Panc1 (cell line): Measurements from ENCODE around the gene USP50. TPM values are rescaled to one million over a fixed set of nuclear protein-coding genes. Genes with fewer than 3 reads are reported as not detected.

Experiments used
- ATAC-seq: fragments of 200-7000 bp; cut with Tn5 transposase; 2 replicates; pipeline ENCODE4 v1.9.1; 2020; ENCODE audit warnings: mild to moderate bottlenecking, moderate library complexity
- BruUV-seq: library from RNA; stranded (reverse); fragments of 400-500 nt; replicated peaks from 2 replicates; lab custom pipeline; 2021; lab: Mats Ljungman, UMichigan
- CTCF ChIA-PET: fragments of 300-600 bp; sonication (Branson Sonifier 250); formaldehyde crosslinking; loops from one replicate; lab custom pipeline; 2022; ENCODE audit warnings: antibody characterized with exemption; lab: Charles Lee
- POLR2A ChIA-PET: fragments of 300-600 bp; sonication (Branson Sonifier 250); formaldehyde crosslinking; loops from one replicate; lab custom pipeline; 2022; ENCODE audit warnings: antibody characterized with exemption; lab: Charles Lee
- DNase-seq: peaks from one replicate; pipeline ENCODE4 v3.0.0-alpha.2; 2010; ENCODE audit warnings: low read depth, low spot score
- H3K27ac ChIP-seq: 2 replicates; pipeline ENCODE4 v1.5.1; 2011; ENCODE audit warnings: mild to moderate bottlenecking, low read length, inconsistent platforms
- H3K27me3 ChIP-seq: fragments of 200-500 bp; sonication (Bioruptor generic); 2 replicates; pipeline ENCODE4 v1.6.0; 2014; ENCODE audit warnings: low read length, inconsistent platforms; ENCODE audit not compliant: control insufficient read depth, insufficient read depth
- H3K36me3 ChIP-seq: fragments of 200-500 bp; sonication (Bioruptor generic); 2 replicates; pipeline ENCODE4 v1.5.1; 2014; ENCODE audit warnings: inconsistent platforms, mild to moderate bottlenecking, low read length, moderate library complexity; ENCODE audit not compliant: control insufficient read depth, insufficient read depth
- H3K4me1 ChIP-seq: 2 replicates; pipeline ENCODE4 v1.5.1; 2011; ENCODE audit warnings: inconsistent platforms, mild to moderate bottlenecking, low read length, moderate library complexity; ENCODE audit not compliant: control insufficient read depth, insufficient read depth
- H3K4me3 ChIP-seq, 2 experiments: 2 replicates each; pipeline ENCODE4 v1.5.1; 2011 to 2012; ENCODE audit warnings: low read depth in 2 of 2, low read length in 2 of 2, mild to moderate bottlenecking in 2 of 2, inconsistent platforms in 1 of 2, moderate library complexity in 1 of 2
- H3K9me3 ChIP-seq: fragments of 200-500 bp; sonication (Bioruptor generic); 2 replicates; pipeline ENCODE4 v1.5.1; 2014; ENCODE audit warnings: low read depth, mild to moderate bottlenecking, inconsistent platforms, low read length, moderate library complexity; ENCODE audit not compliant: control insufficient read depth, insufficient read depth
- CTCF ChIP-seq: fragments of 450-650 bp; IDR thresholded peaks from 2 replicates; pipeline ENCODE4 v1.5.1; 2017; ENCODE audit warnings: mild to moderate bottlenecking
- POLR2AphosphoS5 ChIP-seq: IDR thresholded peaks from 2 replicates; pipeline ENCODE4 v1.6.1; 2012; ENCODE audit warnings: mild to moderate bottlenecking, low read depth, low read length, moderate library complexity
- REST ChIP-seq, 2 experiments: IDR thresholded peaks; 2 replicates each; pipeline ENCODE4 v1.6.1; 2011 to 2012; ENCODE audit warnings: low read depth in 2 of 2, control low read depth in 1 of 2, low read length in 1 of 2, mild to moderate bottlenecking in 1 of 2, moderate library complexity in 1 of 2; ENCODE audit not compliant: insufficient read depth in 1 of 2
- SIN3A ChIP-seq: IDR thresholded peaks from 2 replicates; pipeline ENCODE4 v1.6.1; 2012; ENCODE audit warnings: low read depth, mild to moderate bottlenecking, low read length, moderate library complexity, borderline replicate concordance; ENCODE audit not compliant: insufficient read depth
- TCF7L2 ChIP-seq: IDR thresholded peaks from 2 replicates; pipeline ENCODE4 v1.6.1; 2011; ENCODE audit warnings: mild to moderate bottlenecking, low read depth, low read length, inconsistent platforms
- in situ Hi-C: cut with HindIII; loops from 2 replicates; pipeline ENCODE4 v1.10.0; 2016; ENCODE audit warnings: low sequenced_read_pairs, low pct_unique_long_range_greater_than_20kb
- intact Hi-C: fragments of 100-400 bp; cut with micrococcal nuclease; formaldehyde crosslinking; loops from one replicate; pipeline ENCODE4 v1.10.0; 2022; ENCODE audit not compliant: unreplicated experiment
- total RNA-seq: library from RNA; stranded (reverse); gene quantifications from one replicate; pipeline ENCODE4 v1.2.1, GENCODE V29; 2021; ENCODE audit not compliant: unreplicated experiment

USP50 gene
- total RNA-seq, 1 experiment from 2014 or later: not detected

DNA sequence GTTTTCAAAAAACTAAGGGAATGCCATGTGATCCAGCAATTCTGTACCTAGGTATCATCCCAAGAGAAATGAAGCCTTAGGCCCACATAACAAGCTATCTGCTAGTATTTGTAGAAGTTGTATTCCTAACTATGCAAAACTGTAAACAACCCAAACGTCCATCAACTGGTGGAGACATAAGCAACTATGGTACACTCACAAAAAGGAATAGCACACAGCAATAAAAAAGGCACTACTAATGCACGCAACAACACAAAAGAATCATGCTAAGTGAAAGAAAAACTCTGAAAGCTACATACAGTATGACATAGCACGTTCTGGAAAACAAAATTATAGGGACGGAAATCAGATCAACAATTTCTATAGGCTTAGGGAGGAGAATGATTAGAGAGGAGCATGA, 15.3 kb downstream of the USP50 start:
- POLR2A ChIA-PET: no interaction called here
- Histone ChIP-seq H3K27me3 (no peaks in the 10 kb centered on the region; the same call in none of the 2 replicates), H3K4me1 (no peaks in the 10 kb centered on the region), H3K9me3 (no peaks in the 10 kb centered on the region), H3K27ac (no peak overlapping the region), H3K36me3 (no peaks in the 10 kb centered on the region), H3K4me3 (no peak overlapping the region)
- ATAC-seq: no peak
- no peak for DNase-seq
- TF ChIP-seq REST (IDR thresholded peaks at IDR 0.05; ENCODE audit: insufficient read depth in 1 of 2, low read depth in 2 of 2, low read length in 1 of 2) (no peak), SIN3A (no peak), CTCF (no peak), TCF7L2 (no peak), POLR2AphosphoS5 (no peak)
- intact Hi-C loops: no loop called here
- no TSS peak for BruUV-seq
- CTCF ChIA-PET: no interaction called here
- in situ Hi-C loops: no loop called here

- in situ Hi-C loops: no loop called here
Observed at GRCh38 chr15:50523851-50524251, 22.6 kb downstream of the USP50 start.

More at GRCh38 chr15:50523851-50524251, 22.6 kb downstream of the USP50 start:
- POLR2A ChIA-PET: no interaction called here
- CTCF ChIA-PET: no interaction called here
- TF ChIP-seq CTCF: no peak
- TF ChIP-seq SIN3A: no peak
- no peak for TF ChIP-seq TCF7L2
- no peak for TF ChIP-seq REST (IDR thresholded peaks at IDR 0.05; ENCODE audit: insufficient read depth in 1 of 2, low read depth in 2 of 2, low read length in 1 of 2)
- H3K27me3 ChIP-seq: no peaks in the 10 kb centered on the region
- no peaks in the 10 kb centered on the region for H3K9me3 ChIP-seq
- no TSS peak for BruUV-seq
- no peak overlapping the region for H3K4me3 ChIP-seq
- DNase-seq (no peak), ATAC-seq (no peak)
- no peaks in the 10 kb centered on the region for H3K4me1 ChIP-seq
- intact Hi-C loops: no loop called here
- H3K36me3 ChIP-seq: no peaks in the 10 kb centered on the region
- no peak overlapping the region for H3K27ac ChIP-seq
